Neural progenitor cell (in vitro differentiated cells): ENCODE results near the gene CEP170. TPM values are rescaled to one million over a fixed set of nuclear protein-coding genes. Genes with fewer than 3 reads are reported as not detected.

Experiments
- DNase-seq: peaks from one replicate; pipeline ENCODE4 v3.0.0-alpha.2; 2016; ENCODE audit warnings: low spot score
- H2AFZ ChIP-seq: fragments of 200-600 bp; sonication (generic); replicated peaks from 2 replicates; pipeline ENCODE4 v1.6.1; 2016; ENCODE audit warnings: antibody characterized with exemption
- H3F3A ChIP-seq: fragments of 200-600 bp; sonication (generic); 2 replicates; pipeline ENCODE4 v1.6.1; 2016; ENCODE audit warnings: antibody characterized with exemption, low read depth
- H3K27ac ChIP-seq: fragments of 200-600 bp; sonication (generic); 2 replicates; pipeline ENCODE4 v1.5.1; 2016; ENCODE audit warnings: mild to moderate bottlenecking
- H3K27me3 ChIP-seq: fragments of 200-600 bp; sonication (generic); 2 replicates; pipeline ENCODE4 v1.6.1; 2016; ENCODE audit warnings: mild to moderate bottlenecking, moderate library complexity
- H3K36me3 ChIP-seq: fragments of 200-600 bp; sonication (generic); 2 replicates; pipeline ENCODE4 v1.5.1; 2016
- H3K4me1 ChIP-seq: fragments of 200-600 bp; sonication (generic); 2 replicates; pipeline ENCODE4 v1.6.1; 2016; ENCODE audit warnings: mixed run types
- H3K4me2 ChIP-seq: fragments of 200-600 bp; sonication (generic); 2 replicates; pipeline ENCODE4 v1.6.1; 2016
- H3K4me3 ChIP-seq: fragments of 200-600 bp; sonication (generic); 2 replicates; pipeline ENCODE4 v1.5.1; 2016
- H3K79me2 ChIP-seq: fragments of 200-600 bp; sonication (generic); 2 replicates; pipeline ENCODE4 v1.6.1; 2016; ENCODE audit warnings: low read depth
- H3K9ac ChIP-seq: fragments of 200-600 bp; sonication (generic); 2 replicates; pipeline ENCODE4 v1.6.1; 2016
- H3K9me3 ChIP-seq: fragments of 200-600 bp; sonication (generic); 2 replicates; pipeline ENCODE4 v1.5.1; 2016; ENCODE audit warnings: low read depth
- H4K20me1 ChIP-seq: fragments of 200-600 bp; sonication (generic); 2 replicates; pipeline ENCODE4 v1.6.1; 2016; ENCODE audit warnings: low read depth
- H3K27ac Mint-ChIP-seq: 3 replicates; pipeline ENCODE4 v1.8.0; 2021; ENCODE audit warnings: mixed read lengths
- H3K27me3 Mint-ChIP-seq: 2 replicates; pipeline ENCODE4 v1.8.0; 2022; ENCODE audit warnings: low read depth, mild to moderate bottlenecking, inconsistent platforms, moderate library complexity, mixed read lengths; ENCODE audit not compliant: insufficient read depth
- H3K36me3 Mint-ChIP-seq: 3 replicates; pipeline ENCODE4 v1.8.0; 2021; ENCODE audit warnings: mixed read lengths
- H3K4me1 Mint-ChIP-seq: 3 replicates; pipeline ENCODE4 v1.8.0; 2021; ENCODE audit warnings: mixed read lengths
- H3K4me3 Mint-ChIP-seq: 3 replicates; pipeline ENCODE4 v1.8.0; 2021; ENCODE audit warnings: mild to moderate bottlenecking, moderate library complexity, mixed read lengths
- H3K9me3 Mint-ChIP-seq: 3 replicates; pipeline ENCODE4 v1.8.0; 2020; ENCODE audit warnings: mixed read lengths
- EZH2 ChIP-seq: fragments of 200-600 bp; sonication (generic); IDR thresholded peaks from 2 replicates; pipeline ENCODE4 v1.6.1; 2017; ENCODE audit warnings: antibody characterized with exemption, mild to moderate bottlenecking, moderate library complexity
- EZH2phosphoT487 ChIP-seq: fragments of 200-600 bp; sonication (generic); IDR thresholded peaks from 2 replicates; pipeline ENCODE4 v1.6.1; 2017; ENCODE audit warnings: antibody characterized with exemption
- total RNA-seq: library from RNA; depleted of rRNA; stranded (reverse); fragments of >200 nt; gene quantifications from 2 replicates; pipeline ENCODE4 v1.2.3, GENCODE V29; 2015; ENCODE audit warnings: low replicate concordance
- TF ChIP-seq, protein P1 (sequence below): fragments of 200-600 bp; sonication (generic); IDR thresholded peaks from 2 replicates; pipeline ENCODE4 v1.5.1; 2017; ENCODE audit warnings: antibody characterized with exemption, mild to moderate bottlenecking

Gene CEP170
- total RNA-seq, 1 donor from 2014 or later = 126 TPM

DNA sequence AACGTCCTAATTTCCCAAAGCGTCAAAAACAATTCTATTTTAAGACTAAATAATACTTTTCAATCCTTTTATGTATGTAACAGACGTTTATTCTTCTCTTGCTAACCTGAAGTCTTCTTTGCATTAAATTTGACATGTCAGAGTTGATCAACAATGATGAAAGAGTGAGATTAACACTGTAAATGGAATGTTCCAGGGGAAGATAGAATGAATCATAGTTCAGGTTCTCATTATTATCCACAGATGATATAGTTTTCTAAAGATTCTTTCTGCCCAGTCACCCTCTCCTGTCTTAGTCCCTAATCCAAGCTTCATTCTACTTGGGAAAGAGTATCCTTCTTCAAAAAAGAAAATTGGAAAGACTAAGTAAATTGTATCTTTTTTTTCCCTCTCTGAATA, 39.6 kb upstream of the CEP170 start:
- Mint-ChIP-seq H3K27me3 (peaks cover 2% of the 10 kb centered on the region), H3K36me3 (peaks cover 34% of the 10 kb centered on the region), H3K27ac (no peak overlapping the region), H3K4me3 (no peak overlapping the region), H3K4me1 (peaks cover 2% of the 10 kb centered on the region), H3K9me3 (peaks cover 26% of the 10 kb centered on the region)
- TF ChIP-seq, protein P1, sequence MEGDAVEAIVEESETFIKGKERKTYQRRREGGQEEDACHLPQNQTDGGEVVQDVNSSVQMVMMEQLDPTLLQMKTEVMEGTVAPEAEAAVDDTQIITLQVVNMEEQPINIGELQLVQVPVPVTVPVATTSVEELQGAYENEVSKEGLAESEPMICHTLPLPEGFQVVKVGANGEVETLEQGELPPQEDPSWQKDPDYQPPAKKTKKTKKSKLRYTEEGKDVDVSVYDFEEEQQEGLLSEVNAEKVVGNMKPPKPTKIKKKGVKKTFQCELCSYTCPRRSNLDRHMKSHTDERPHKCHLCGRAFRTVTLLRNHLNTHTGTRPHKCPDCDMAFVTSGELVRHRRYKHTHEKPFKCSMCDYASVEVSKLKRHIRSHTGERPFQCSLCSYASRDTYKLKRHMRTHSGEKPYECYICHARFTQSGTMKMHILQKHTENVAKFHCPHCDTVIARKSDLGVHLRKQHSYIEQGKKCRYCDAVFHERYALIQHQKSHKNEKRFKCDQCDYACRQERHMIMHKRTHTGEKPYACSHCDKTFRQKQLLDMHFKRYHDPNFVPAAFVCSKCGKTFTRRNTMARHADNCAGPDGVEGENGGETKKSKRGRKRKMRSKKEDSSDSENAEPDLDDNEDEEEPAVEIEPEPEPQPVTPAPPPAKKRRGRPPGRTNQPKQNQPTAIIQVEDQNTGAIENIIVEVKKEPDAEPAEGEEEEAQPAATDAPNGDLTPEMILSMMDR = no peak
- TF ChIP-seq EZH2phosphoT487 (no peak), EZH2 (no peak)
- no peaks in the 10 kb centered on the region for H3K27me3 ChIP-seq
- H3K4me1 ChIP-seq = peaks cover 15% of the 10 kb centered on the region
- no peak overlapping the region for H3K27ac ChIP-seq
- no peaks in the 10 kb centered on the region for H3K79me2 ChIP-seq
- no peaks in the 10 kb centered on the region for H4K20me1 ChIP-seq
- H3K9me3 ChIP-seq = peaks cover 4% of the 10 kb centered on the region
- no peaks in the 10 kb centered on the region for H3F3A ChIP-seq
- no peaks in the 10 kb centered on the region for H3K36me3 ChIP-seq
- DNase-seq = no peak
- H3K4me3 ChIP-seq = no peak overlapping the region
- H2AFZ ChIP-seq = no peak overlapping the region
- H3K4me2 ChIP-seq = no peak overlapping the region
- no peak overlapping the region for H3K9ac ChIP-seq

DNA sequence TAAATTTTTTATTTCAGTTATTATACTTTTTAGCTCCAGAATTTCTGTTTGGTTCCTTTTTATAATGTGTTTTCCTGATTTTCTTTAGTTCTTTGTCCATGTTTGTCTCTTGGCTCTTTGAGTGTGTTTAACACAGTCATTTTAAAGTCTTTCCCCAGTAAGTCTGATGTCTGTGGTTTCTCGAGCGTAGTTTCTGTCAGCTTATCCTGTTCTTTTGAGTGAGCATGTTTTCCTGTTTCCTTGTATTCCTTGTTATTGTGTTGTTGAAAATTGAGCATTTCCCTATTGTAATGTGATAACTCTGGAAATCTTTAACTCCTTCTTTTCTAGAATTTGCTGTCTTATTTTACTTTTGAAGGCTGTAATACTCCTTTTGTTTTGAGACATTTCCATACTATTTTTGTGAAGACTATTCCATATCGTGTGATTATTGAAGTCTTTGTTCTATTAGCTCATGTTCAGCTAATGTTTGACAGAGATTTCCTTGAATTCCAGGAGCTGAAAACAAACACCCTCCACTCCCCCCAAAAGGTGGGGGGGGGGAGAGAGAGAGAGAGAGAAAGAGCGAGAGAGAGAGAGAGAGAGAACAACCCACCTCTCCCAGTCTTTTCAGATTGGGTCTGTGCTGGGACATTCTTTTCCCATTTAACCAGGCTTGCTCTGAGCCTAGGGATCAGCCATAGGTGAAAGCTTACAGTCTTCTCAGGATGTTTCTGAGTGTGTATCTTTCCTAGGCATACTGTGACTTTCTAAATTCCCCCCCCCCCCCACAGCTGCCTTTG, 39.1 kb upstream of the CEP170 start:
- no peak overlapping the region for H3K4me3 ChIP-seq
- H3K4me2 ChIP-seq = no peak overlapping the region
- H3K27ac ChIP-seq = no peak overlapping the region
- H4K20me1 ChIP-seq = no peaks in the 10 kb centered on the region
- H3F3A ChIP-seq = no peaks in the 10 kb centered on the region
- TF ChIP-seq EZH2 (no peak), EZH2phosphoT487 (no peak)
- TF ChIP-seq, protein P1 = no peak
- no peak overlapping the region for H3K4me3 Mint-ChIP-seq
- no peak overlapping the region for H3K27ac Mint-ChIP-seq
- H3K4me1 Mint-ChIP-seq = peaks cover 2% of the 10 kb centered on the region
- no peaks in the 10 kb centered on the region for H3K36me3 ChIP-seq
- peaks cover 2% of the 10 kb centered on the region for H3K27me3 Mint-ChIP-seq
- peak; percentile 3 for DNase-seq
- H3K9me3 ChIP-seq = peaks cover 4% of the 10 kb centered on the region
- H3K27me3 ChIP-seq = no peaks in the 10 kb centered on the region
- peaks cover 37% of the 10 kb centered on the region for H3K36me3 Mint-ChIP-seq
- no peak overlapping the region for H3K9ac ChIP-seq
- H2AFZ ChIP-seq = no peak overlapping the region
- H3K4me1 ChIP-seq = peaks cover 15% of the 10 kb centered on the region
- H3K9me3 Mint-ChIP-seq = peaks cover 24% of the 10 kb centered on the region
- H3K79me2 ChIP-seq = no peaks in the 10 kb centered on the region

DNA sequence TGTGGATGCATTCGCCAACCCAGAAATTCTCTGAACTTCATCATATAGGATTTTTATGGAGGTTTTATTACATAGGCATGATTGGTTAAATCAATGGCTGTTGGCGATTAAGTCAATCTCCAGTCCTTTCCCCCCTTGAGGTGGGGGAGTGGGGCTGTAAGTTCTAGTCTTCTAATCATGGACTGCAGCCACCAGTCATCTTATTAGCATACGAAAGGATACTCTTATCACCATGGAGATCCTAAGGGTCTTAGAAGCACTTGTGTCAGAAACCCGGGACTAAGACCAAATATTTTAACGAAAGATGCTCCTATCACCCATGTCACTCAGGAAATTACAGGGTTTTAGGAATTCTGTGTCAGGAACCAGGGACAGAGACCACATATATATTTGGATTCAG, 37.0 kb upstream of the CEP170 start:
- Mint-ChIP-seq H3K9me3 (peaks cover 23% of the 10 kb centered on the region), H3K36me3 (peaks cover 36% of the 10 kb centered on the region)

More for the DNA sequence above, 37.0 kb upstream of the CEP170 start:
- no peak overlapping the region for H3K4me3 ChIP-seq
- no peaks in the 10 kb centered on the region for H3F3A ChIP-seq
- TF ChIP-seq EZH2phosphoT487 (no peak), EZH2 (no peak)
- TF ChIP-seq, protein P1 = no peak
- H3K79me2 ChIP-seq = no peaks in the 10 kb centered on the region
- no peak overlapping the region for H3K27ac ChIP-seq
- H3K9ac ChIP-seq = no peak overlapping the region
- H3K4me2 ChIP-seq = no peak overlapping the region
- Mint-ChIP-seq H3K4me3 (no peak overlapping the region), H3K4me1 (peaks cover 2% of the 10 kb centered on the region), H3K27me3 (peaks cover 2% of the 10 kb centered on the region), H3K27ac (no peak overlapping the region)
- no peaks in the 10 kb centered on the region for H3K36me3 ChIP-seq
- H4K20me1 ChIP-seq = no peaks in the 10 kb centered on the region
- peak; percentile 5 for DNase-seq
- H3K27me3 ChIP-seq = no peaks in the 10 kb centered on the region
- peaks cover 15% of the 10 kb centered on the region for H3K4me1 ChIP-seq
- no peaks in the 10 kb centered on the region for H3K9me3 ChIP-seq
- H2AFZ ChIP-seq = no peak overlapping the region
